PC-3 (cell line): ENCODE measurements around the gene PRKN.

Experiments used
- EZH2 ChIP-seq: fragments of 300-600 bp; sonication (generic); IDR thresholded peaks from one replicate; pipeline ENCODE4 v1.6.1; 2017; ENCODE audit warnings: antibody characterized with exemption, mild to moderate bottlenecking, low read length; ENCODE audit not compliant: unreplicated experiment
- EZH2phosphoT487 ChIP-seq: fragments of 300-600 bp; sonication (generic); IDR thresholded peaks from 2 replicates; pipeline ENCODE4 v1.6.1; 2018; ENCODE audit warnings: mild to moderate bottlenecking, antibody characterized with exemption, low read length, borderline replicate concordance
- TF ChIP-seq, protein P1 (sequence below): fragments of 300-600 bp; sonication (generic); conservative IDR thresholded peaks from 2 replicates; pipeline ENCODE4 v1.5.1; 2017; ENCODE audit warnings: antibody characterized with exemption, low read depth, mild to moderate bottlenecking, low read length

DNA sequence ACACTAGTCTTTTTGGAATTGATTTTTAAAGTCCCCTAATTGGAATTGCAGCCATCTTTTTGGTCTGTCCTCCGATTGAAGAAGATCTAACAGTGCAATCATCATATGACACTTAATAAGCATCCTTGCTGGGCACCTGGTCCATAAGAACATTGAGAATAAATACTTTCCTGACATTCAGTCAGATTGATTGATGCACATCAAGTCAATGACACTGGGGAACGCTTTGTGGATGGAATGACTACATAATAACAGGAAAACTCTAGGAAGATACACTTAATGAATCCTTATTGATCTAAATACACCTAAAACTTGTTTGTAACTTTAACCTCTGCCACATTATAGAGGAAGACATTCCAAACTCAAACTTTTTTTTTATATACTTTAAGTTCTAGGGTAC, 255.7 kb downstream of the PRKN start:
- TF ChIP-seq, protein P1, sequence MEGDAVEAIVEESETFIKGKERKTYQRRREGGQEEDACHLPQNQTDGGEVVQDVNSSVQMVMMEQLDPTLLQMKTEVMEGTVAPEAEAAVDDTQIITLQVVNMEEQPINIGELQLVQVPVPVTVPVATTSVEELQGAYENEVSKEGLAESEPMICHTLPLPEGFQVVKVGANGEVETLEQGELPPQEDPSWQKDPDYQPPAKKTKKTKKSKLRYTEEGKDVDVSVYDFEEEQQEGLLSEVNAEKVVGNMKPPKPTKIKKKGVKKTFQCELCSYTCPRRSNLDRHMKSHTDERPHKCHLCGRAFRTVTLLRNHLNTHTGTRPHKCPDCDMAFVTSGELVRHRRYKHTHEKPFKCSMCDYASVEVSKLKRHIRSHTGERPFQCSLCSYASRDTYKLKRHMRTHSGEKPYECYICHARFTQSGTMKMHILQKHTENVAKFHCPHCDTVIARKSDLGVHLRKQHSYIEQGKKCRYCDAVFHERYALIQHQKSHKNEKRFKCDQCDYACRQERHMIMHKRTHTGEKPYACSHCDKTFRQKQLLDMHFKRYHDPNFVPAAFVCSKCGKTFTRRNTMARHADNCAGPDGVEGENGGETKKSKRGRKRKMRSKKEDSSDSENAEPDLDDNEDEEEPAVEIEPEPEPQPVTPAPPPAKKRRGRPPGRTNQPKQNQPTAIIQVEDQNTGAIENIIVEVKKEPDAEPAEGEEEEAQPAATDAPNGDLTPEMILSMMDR, result no peak
- no peak for TF ChIP-seq EZH2
- TF ChIP-seq EZH2phosphoT487, result no peak
